IPS-18c (cell line): ENCODE measurements around the gene TERB1.
"Not testable (repeated sequence)": the region's sequence is repeated elsewhere in the genome, so short reads cannot be mapped to it uniquely, and the experiment has no call there.

Experiments
- H3K4me3 ChIP-seq: 2 replicates; pipeline ENCODE4 v1.7.0; 2013; ENCODE audit warnings: low read depth, mild to moderate bottlenecking, low read length, moderate library complexity; ENCODE audit not compliant: insufficient read depth
- H3K9me3 ChIP-seq: one replicate; pipeline ENCODE4 v1.6.1; 2013; ENCODE audit warnings: mild to moderate bottlenecking, low read length, moderate library complexity; ENCODE audit not compliant: control insufficient read depth, insufficient read depth

The TERB1 gene

DNA sequence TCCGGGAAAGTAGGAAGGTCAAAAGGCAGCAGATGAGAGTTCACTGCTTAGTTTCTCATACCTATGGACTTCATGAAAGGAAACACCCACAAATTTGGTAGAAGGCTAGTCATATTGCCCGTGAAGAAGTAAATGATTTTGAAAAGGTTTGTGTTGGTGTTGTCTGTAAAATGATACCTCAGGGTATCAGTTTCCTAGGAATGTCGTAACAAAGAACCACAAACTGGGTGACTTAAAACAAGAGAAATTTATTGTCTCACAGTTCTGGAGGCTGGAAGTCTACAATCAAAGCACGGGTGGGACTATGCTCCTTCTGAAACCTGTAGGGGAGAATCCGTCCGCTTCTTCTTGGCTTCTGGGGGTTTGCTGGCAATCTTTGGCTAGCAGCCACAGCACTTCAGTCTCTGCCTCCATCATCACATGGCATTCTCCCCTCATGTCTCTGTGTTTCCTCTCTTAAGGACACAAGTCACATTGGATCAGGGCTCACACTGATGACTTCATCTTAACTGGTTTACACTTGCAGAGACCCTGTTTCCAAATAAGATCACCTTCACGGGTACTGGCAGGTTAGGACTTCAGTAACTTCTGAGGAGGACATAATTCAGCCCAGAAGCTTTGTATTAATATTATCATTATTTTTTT lies 31.4 kb upstream of the TERB1 start:
- Histone ChIP-seq H3K9me3 (no peaks in the 10 kb centered on the region), H3K4me3 (no peak overlapping the region)

DNA sequence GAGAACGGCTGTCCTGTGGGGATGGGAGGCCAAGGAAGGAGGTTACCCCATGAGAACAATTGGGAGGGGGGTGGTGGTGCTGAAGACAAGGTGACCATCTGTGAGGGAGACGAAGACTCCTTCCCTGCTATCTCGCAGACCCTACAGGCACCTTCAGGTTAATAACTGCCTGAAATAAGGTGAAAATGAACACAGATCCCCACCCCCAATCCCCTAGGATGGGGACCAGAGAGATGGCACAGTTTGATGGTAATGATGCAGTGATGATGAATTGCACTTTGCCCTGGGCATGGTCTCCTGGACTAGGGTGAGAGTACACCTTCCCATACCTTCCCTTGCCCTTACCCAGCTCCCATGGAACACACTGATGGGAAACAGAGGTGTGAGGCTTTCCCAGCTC lies 30.8 kb upstream of the TERB1 start:
- H3K9me3 ChIP-seq = no peaks in the 10 kb centered on the region
- no peak overlapping the region for H3K4me3 ChIP-seq

DNA sequence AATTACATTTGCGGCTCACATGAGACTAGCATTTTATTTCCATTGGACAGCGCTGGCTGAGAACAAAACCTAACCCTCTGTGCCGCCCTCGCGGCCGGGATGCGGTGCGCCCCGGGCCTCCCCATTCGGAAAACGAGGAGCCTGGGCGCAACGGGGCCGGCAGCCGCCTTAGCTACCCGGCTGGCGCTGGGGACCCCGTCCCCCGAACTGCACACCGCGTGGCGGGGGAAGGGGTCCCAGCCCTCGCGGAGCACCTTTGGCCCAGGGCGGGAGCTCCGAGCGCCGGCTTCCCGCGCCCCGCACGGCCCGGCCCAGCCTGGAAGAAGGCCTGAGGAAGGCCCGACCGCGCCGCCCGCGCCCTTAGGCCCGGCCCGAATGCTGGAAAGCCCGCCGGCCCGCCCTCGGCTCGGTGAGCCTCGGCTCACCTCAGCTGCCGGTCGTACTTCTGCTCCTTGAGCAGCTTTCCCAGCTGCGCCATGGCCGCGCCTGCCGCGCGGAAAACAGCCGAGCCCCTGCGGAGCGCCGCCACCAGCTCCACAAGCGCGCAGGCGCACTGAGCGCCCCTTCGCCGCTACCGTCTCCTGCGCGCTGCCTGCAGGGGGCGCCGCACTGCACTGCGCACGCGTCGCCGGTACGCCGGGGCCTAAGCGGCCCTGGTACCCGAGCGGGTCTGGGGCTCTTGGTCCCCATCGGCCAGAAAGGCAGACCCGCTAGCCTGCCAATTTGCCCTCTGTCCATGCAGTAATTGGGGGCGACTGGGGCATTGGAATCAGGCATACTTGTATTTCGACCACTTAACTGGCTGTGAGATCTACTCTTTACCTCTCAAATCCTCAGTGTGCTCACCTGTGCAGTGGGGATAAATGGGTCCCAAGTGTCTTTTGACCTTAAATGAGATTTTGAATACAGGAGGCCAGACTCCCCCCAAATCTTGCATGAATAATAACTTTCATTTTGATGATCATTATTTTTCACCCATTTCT lies 29.3 kb upstream of the TERB1 start, which contains the start of gene NAE1:
Gene NAE1 (minus strand): TSS at position 555 of the 983 bp plus-strand sequence. CDS start 77 bp downstream, at position 478.
- H3K4me3 ChIP-seq = peak within 1 kb of the TSS; percentile 93
- no peaks in the 10 kb centered on the region for H3K9me3 ChIP-seq

DNA sequence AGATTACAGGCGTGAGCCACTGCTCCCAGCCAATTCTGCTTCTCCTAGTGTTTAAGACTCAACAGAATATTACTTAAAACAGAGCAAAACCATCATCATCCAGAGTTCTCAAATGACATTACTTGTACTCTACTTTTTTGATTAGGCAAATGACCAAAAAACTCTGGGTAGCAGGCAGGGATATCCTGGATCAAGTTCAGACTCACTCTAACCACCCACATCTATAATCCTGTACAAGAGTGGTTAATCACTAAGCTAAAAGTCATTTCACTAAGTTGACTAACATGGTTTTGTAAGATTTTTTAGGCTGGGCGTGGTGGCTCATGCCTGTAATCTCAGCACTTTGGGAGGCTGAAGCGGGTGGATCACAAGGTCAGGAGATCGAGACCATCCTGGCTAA lies 22.6 kb upstream of the TERB1 start:
- Histone ChIP-seq H3K4me3 (no peak overlapping the region), H3K9me3 (no peaks in the 10 kb centered on the region)

DNA sequence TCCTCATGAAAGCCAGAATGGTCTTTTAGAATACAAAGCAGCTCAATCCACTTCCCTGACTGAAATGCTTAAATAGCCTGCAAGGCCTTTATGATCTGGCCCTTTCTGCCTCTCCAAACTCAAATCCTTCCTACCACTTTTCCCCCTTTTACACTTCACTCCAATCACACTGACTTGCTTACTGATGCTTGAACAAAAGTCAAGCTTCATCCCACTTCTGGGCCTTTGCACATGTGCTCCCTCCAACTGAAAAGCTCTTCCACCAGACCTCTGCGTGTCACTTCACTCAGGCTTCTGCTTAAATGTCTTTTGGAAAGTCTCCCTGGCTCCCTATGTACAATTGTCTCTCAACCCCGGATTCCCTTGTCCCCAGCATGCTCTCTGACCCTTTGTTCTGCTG lies 13.3 kb upstream of the TERB1 start:
- Histone ChIP-seq H3K9me3 (no peaks in the 10 kb centered on the region), H3K4me3 (no peak overlapping the region)

DNA sequence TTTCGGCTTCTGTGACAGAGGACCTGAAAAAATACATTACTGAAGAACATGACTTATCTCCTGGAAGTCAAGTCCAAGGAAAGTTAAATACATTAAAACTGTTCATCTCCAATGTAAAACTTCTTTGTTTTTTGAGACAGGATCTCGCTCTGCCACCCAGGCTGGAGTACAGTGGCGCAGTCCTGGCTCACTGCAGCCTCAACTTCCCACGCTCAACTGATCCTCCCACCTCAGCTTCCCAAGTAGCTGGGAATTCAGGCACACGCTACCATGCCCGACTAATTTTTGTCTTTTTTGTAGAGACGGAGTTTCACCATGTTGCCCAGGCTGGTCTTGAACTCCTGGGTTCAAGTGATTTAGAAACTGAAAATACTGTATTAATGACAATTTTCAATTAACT lies 9.7 kb upstream of the TERB1 start:
- H3K4me3 ChIP-seq = no peak overlapping the region
- H3K9me3 ChIP-seq = no peaks in the 10 kb centered on the region

DNA sequence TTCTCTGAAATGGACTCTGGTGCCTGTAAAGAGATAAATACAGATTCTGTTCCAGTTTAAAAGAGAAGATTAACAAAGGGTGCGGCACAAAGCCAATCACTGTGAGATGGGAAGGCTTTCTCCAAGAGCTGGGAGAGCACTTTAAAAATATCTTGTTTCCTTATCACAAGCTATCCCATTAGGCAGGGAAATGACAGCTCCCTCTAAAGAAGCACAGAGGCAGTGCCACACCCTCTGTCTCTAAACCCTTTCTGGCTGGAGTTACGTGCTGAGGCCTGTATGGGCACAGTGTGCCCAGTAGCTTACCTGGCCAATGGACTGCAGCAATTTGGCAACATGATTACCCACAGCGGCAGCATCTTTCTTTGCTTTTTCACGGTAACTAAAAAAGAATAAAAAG lies 9.0 kb upstream of the TERB1 start:
- H3K4me3 ChIP-seq = no peak overlapping the region
- no peaks in the 10 kb centered on the region for H3K9me3 ChIP-seq

DNA sequence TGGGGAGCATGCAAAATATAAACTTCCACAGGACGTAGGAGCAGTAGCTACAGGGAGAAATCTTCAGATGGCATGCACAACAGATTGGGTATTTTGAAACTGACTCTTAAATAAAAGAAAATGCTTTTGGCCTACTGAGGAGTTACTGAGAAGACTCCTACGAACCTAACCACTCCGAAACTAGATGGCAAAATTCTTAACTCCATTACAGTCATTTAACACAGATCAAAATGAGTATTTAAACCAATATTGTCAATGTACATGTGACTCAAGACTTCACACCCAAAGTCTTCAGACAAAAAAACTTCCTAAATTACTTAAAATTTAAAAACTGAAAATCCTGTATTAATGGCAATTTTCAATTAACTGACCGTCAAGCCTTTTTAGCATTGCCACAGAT lies 8.4 kb upstream of the TERB1 start:
- Histone ChIP-seq H3K9me3 (no peaks in the 10 kb centered on the region), H3K4me3 (no peak overlapping the region)

DNA sequence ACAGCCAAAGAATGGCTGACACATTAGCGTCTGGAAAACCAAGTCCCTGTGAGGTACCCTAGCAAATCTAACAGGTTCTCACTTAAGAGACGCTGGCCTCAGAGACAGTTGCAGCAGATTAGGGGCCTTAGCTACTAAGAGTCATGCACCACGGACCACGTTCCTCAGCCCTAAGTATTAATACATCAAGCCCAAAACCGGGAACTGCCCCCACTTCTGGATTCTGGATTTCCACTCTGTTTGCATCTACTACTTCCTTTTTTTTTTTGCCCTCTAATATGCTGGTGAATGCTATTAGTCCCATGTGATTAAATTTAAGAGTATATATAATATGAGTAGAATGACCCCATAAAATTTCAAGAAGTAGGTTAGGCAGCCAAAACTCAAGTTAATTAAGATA lies 775 bp upstream of the TERB1 start:
- Histone ChIP-seq H3K9me3 (no peaks in the 10 kb centered on the region), H3K4me3 (no peak overlapping the region)

DNA sequence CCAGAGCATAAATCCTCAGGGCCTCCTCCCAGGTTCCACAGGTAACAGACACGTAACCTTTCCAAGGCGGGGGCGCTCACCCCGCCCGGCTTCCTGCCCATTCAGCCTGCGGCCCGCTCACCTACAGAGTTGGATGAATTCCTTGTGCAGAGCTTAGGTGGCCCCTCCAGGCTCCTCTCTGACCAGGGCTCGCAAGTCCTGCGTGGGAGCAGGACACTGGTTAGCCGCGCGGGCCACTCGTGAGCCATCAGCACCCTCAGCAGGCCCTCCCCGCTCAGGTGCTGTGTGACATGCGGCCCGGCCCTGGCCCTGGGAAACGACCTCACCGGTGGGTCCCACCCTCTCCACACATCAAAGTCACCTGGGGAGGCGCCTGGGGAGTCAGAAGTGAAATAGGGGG lies 528 bp downstream of the TERB1 start:
- no peaks in the 10 kb centered on the region for H3K9me3 ChIP-seq
- no peak overlapping the region for H3K4me3 ChIP-seq

DNA sequence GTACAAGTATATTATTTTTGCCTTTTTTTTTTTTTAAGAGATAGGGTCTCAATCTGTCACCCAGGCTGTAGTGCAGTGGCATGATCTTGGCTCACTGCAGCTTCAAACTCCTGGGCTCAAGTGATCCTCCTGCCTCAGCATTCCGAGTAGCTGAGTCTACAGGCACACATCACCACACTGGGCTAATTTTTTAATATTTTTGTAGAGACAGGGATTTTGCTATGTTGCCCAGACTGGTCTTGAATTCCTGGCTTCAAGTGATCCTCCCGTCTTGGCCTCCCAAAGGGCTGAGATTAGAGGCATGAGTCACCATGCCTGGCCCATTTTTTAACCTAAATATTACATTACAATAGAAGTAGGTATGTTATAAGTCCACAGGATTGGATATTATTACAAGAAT lies 3.2 kb downstream of the TERB1 start:
- H3K4me3 ChIP-seq = no peak overlapping the region
- H3K9me3 ChIP-seq = no peaks in the 10 kb centered on the region

DNA sequence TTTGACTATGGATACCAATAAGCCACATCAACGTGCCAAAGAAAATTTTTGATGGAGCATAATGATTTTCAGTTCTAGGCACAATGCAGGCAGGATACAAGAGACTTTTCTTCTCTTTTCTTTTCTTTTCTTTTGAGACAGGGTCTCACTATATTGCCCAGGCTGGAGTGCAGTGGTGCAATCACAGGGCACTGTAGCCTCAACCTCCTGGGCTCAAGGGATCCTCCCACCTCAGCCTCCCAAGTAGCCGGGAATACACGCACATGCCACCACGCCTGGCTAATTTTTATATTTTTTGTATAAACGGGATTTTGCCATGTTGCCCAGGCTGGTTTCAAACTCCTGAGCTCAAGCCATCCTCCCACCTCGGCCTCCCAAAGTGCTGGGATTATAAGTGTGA lies 7.4 kb downstream of the TERB1 start:
- H3K4me3 ChIP-seq, H3K9me3 ChIP-seq: not testable (repeated sequence)

DNA sequence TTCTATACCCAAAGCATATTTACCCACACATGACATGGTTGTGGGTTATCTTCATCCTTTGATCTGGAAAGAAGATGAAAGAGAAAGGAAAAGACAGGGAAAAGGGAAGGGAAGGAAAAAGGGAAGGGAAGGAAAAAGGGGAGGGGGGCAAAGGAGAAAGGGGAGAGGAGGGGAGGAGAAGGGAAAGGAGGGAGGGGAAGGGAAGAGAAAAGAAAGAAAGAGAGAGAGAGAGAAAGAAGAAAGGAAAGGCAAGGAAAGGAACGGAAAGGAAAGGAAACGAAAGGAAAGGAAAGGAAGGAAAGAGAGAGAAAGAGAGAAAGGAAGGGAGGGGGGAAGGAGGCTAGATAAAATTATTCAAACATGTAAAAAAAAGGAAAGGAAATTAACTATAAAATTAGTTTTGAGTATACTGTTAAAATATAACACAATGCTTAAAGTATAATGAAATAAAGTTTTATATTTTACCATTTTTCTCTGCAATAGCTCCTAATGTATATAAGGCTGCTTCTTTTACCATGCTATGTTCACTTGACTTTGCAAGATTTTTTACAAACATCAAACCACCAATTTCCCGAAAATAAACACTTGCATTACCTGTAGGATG lies 11.2 kb downstream of the TERB1 start:
- Histone ChIP-seq H3K4me3 (no peak overlapping the region), H3K9me3 (no peaks in the 10 kb centered on the region)

DNA sequence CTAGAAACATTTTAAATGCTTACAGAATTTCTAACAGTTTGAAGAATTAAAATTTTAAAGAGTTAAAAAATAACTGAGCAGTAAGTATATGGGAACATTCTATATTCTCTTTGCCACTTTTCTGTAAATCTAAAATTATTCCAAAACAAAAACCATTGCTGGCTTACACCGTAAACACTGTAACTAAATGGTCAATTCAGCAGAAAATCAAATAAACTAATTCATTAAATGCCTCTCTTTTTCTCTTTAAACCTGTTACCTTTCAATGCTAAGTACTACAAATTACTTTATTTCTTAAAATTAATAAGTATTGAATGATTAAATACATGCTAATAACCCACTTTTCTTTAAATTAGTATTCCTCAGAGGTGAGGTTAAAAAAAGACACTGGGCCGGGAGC lies 14.0 kb downstream of the TERB1 start:
- Histone ChIP-seq H3K4me3 (no peak overlapping the region), H3K9me3 (no peaks in the 10 kb centered on the region)

DNA sequence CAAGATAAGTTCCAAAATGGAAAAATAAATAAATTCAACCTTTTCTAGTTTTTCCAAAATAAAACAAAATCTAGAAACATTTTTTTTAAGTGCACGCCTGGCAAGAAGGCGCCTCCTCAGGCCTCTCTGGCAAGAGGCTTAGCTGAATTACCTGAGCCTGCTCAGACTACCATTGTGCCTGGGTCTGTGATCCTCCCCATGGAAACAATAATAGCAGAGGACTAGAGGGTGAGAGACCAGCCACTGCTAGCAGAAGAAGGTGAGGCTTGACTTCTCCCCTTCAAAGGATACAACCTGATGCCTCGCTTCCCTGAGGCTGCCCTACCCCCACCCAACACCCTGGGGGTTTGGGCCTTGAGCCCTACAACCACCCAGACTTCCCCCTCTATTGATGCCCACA lies 14.8 kb downstream of the TERB1 start:
- H3K9me3 ChIP-seq = no peaks in the 10 kb centered on the region
- H3K4me3 ChIP-seq = no peak overlapping the region

DNA sequence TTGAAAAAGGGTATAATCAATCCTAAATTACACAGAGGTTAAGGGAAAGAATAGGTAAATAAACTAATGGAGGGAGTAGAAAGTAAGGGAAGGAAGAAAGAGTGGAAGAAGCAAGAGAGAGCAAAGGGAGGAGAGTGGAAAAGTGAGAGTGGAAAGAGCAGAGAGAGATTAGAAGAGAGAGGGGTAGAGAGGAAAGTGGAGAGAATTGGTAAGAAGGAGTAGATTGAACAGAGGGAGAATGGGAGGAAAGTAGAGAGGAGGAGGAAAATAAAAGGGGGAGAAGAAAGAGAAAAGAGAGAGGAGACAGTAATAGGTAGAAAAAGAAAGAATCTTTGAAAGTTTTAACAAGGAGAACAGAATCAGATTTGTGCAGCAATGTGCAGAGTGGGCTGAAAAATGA lies 24.9 kb downstream of the TERB1 start:
- no peaks in the 10 kb centered on the region for H3K9me3 ChIP-seq
- H3K4me3 ChIP-seq = no peak overlapping the region

DNA sequence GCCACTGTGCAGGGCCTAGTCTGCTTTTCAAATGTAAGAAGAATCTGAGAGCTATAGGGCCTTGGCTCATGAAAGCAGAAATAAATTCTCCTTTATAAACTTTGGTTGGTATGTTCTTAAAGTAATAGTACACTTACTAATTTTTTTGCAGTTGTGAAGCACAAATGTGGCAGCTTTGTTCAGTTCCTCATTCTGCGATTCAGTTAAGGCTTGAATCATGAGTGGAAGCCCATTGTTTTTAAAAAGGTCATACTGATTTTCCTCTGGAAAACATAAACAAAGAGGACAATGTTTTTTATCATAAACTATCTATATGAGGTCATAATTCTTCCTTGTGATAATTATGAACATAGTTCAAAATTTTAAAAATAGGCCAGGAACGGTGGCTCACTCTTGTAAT lies 26.4 kb downstream of the TERB1 start:
- no peak overlapping the region for H3K4me3 ChIP-seq
- H3K9me3 ChIP-seq = no peaks in the 10 kb centered on the region

DNA sequence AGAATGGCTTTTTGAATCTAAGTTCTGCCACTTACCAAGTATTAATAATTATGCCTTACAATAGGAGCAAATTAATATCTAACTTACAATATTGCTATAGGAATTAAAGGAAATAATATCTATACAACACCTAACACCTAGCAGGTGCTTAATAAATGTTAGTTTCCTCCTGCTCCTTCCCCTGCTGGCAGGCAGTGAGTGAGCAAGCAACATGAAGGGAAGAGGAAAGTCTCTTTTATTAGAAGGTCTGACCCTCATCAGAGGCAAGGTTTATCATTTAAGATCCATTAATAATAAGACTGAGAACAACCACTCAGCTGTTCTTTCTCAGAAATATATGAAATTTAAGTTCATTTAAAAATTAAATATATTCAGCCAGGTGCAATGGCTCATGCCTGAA lies 43.3 kb downstream of the TERB1 start:
- H3K9me3 ChIP-seq = no peaks in the 10 kb centered on the region
- H3K4me3 ChIP-seq = no peak overlapping the region
